Cardiac septum (tissue), 1 donor: ENCODE data around the gene TUBGCP5. TPM values are rescaled to one million over a fixed set of nuclear protein-coding genes. Genes with fewer than 3 reads are reported as not detected.

Source experiments
- DNase-seq: peaks from one replicate; pipeline ENCODE4 v3.0.0-alpha.2; 2020; ENCODE audit warnings: low spot score
- intact Hi-C: fragments of 100-400 bp; cut with DNase I; formaldehyde crosslinking; loops from one replicate; pipeline ENCODE4 v1.14.0; 2022
- total RNA-seq: library from RNA; stranded (reverse); fragmentation: NEBNext Ultra II Directional; extraction: Animal tissue kit (Norgen Biotek cat#: 25700); gene quantifications from one replicate; pipeline ENCODE4 v1.2.1, GENCODE V29; 2021
- donor health status: DM: no; HTN: no; CAD: no.

The TUBGCP5 gene
- total RNA-seq, 1 donor from 2014 or later = 11.9 TPM

DNA sequence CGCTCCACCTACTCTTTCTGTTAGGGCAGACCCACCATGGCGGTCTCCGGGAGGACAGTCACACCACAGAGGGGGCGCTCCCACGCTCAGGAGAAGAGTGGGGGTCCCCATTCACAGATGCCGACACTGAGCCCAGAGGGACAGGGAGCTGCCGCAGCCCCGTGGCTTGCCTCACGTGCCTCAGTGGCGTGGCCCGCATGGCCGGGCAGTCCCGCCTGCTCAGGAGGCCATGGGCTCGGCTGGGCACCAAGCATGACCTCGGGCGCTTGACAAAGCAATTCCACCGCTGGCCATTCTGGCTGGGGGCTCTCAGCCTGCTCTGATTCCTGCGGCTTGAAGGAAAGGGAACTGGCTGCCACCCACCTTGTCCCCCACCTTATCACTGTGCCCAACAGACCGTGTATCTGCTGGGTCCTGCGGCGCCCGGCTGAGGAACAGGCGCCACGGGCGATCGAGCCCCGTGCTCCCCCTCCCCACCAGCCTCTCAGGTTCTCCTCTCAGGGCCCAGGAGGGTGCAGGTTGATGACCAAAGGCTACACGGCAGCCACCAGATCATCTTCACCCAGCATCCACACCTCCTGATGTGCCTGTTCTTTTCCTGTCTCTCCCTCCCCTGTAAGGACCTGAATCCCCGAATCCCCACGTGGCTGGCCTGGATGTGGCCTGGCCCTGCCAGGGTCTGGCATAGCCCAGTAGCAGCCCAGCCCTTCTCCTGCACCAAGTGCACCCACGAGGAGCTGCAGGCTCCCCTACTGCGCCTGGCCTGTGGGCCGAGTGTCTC lies 79.9 kb downstream of the TUBGCP5 start:
- intact Hi-C loops = no loop called here

DNA sequence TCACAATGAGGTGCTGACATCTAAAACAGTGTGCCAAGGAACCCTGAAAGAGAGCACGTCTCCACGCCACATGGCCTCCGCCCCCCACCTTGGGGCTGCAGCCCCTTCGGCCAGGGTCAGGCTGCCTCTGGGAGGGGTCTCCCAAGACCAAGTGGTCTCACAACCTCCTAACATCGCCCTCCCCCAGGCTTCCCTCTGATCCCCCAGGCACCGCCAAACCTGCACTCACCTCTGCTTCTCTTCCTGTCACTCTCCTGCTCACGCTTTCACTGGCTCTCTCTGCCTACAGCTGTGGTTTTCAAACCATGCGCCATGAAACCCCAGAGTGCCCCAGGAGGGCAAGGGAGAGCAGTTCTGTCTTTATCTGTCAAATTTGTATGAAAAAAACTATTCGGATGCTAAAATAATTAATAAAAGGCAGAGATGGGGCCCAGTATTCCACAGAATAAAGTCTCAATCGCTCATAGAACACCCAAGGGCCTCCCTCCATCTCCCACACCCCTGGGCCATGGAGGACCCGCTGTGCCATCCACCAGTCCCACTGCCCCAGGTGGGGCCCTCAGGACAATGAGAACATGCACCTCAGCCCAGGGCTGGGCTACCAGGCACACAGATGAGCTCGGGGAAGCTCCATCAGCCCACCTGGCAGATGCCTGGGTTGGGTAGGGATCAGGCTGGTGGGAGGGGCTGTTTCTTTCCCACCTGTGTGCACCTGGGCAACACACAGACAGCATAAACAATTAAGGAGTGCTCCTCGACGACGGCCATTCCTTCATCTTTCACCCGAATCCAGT lies 80.7 kb downstream of the TUBGCP5 start:
- intact Hi-C loops = no loop called here
- peak; percentile 63 for DNase-seq

More for the DNA sequence above, 79.9 kb downstream of the TUBGCP5 start:
- DNase-seq = peak; percentile 69

- peak; percentile 12 for DNase-seq
- intact Hi-C loops = no loop called here
Observed at GRCh38 chr15:22956978-22957260, 82.5 kb downstream of the TUBGCP5 start.

- DNase-seq = peak; percentile 75
- intact Hi-C loops = no loop called here
Observed at GRCh38 chr15:22956257-22956977, 83.0 kb downstream of the TUBGCP5 start.

DNA sequence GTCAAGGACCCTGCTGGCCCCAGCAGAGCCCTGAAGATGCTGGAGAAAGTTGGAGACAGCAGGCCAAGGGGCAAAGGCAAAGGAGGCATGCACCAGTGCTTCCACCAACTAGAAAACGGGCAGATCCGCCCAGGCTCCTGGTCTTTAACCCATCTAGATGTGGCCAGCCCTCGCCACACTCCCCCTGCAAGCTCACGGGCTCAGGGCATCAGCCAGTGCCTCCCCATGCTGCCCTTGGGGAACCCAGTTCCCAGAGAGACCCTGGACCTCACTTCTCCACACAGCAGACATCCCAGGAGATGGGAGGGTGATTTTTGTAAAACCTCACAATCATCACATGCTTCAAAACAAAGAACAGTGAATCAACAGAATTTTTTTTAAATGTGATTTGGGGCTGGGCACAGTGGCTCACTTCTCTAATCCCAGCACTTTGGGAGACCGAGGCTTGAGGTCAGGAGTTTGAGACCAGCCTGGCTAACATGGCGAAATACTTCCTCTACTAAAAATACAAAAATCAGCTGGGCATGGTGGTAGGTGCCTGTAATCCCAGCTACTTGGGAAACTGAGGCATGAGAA lies 83.7 kb downstream of the TUBGCP5 start:
- intact Hi-C loops = no loop called here
- no peak for DNase-seq

GRCh38 chr15:22954798-22955543 lies 84.4 kb downstream of the TUBGCP5 start:
- peak; percentile 74 for DNase-seq
- intact Hi-C loops = no loop called here

DNA sequence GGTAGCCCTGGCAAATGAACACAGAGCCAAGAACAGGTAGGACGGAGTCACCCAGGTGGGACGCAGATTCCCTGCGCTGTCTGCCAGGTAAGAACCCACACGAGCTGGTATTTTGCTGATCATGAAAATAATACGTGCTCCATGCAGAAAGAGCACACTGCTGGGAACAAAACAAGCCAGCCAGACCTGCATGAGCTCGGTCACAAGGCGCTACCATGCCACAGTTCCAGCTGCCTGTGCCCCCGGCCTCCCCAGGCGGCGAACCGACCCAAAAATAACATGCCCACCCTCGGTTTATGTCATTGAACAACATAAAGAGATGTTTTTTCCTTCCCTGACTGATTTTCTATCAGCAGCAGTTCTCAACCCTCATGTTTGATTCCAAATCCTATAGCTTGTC lies 85.0 kb downstream of the TUBGCP5 start:
- intact Hi-C loops = no loop called here

GRCh38 chr15:22952796-22953579 lies 86.4 kb downstream of the TUBGCP5 start:
- intact Hi-C loops = no loop called here
- peak; percentile 60 for DNase-seq

More for the DNA sequence above, 85.0 kb downstream of the TUBGCP5 start:
- DNase-seq = peak; percentile 70

- peak; percentile 73 for DNase-seq
- intact Hi-C loops = no loop called here
Observed at GRCh38 chr15:22951381-22952280, 87.7 kb downstream of the TUBGCP5 start.

DNA sequence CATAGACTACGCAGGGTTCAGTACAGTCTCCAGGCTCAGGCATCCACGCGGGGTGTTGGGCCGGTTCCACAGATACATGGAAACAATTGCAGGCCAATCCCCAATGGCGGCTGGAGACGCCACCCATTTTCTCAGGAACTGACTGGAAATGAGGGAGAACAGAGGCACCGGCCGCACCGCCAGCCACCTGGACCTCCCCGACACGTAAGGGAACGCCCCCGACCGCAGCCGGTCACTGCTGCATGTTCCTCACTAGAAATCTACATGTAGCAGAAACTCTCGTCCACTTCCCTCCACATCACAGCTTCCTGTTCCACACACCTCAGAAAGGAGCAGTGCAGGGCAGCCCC lies 88.4 kb downstream of the TUBGCP5 start:
- DNase-seq = no peak
- intact Hi-C loops = no loop called here

- intact Hi-C loops = no loop called here
- DNase-seq = no peak
Observed at GRCh38 chr15:22950256-22950990, 88.9 kb downstream of the TUBGCP5 start.

Other genes with a start within 250 kb of the TUBGCP5 start
- gene NIPA2, start 200.9 kb downstream of the TUBGCP5 start, total RNA-seq = 24.3 TPM
- 35.6 TPM for gene CYFIP1, start 59.2 kb downstream of the TUBGCP5 start, total RNA-seq
- gene GOLGA6L1, start 97.3 kb upstream of the TUBGCP5 start, total RNA-seq = not detected